HL-60 (cell line): ENCODE results near the gene CCDC57. TPM values are rescaled to one million over a fixed set of nuclear protein-coding genes. Genes with fewer than 3 reads are reported as not detected.

ENCODE experiments used
- DNase-seq, 2 experiments: peaks; one replicate each; pipeline ENCODE4 v3.0.0-alpha.2; 2010 to 2020; ENCODE audit warnings: low read depth in 1 of 2, low spot score in 1 of 2
- H3K27ac ChIP-seq: fragments of 250-450 bp; sonication (Bioruptor Pico); replicated peaks from 2 replicates; pipeline ENCODE4 v1.5.1; 2020; ENCODE audit warnings: mild to moderate bottlenecking, moderate library complexity
- H3K27me3 ChIP-seq: fragments of 250-450 bp; sonication (Bioruptor Pico); 2 replicates; pipeline ENCODE4 v1.5.1; 2021; ENCODE audit warnings: mild to moderate bottlenecking, moderate library complexity; ENCODE audit not compliant: insufficient read depth, poor library complexity, severe bottlenecking
- H3K4me3 ChIP-seq: replicated peaks from 2 replicates; pipeline ENCODE4 v1.5.1; 2011; ENCODE audit warnings: mild to moderate bottlenecking, control low read depth, low read length; ENCODE audit not compliant: insufficient read depth
- GABPA ChIP-seq: IDR thresholded peaks from 2 replicates; pipeline ENCODE4 v1.6.1; 2012; ENCODE audit warnings: low read depth
- POLR2AphosphoS5 ChIP-seq: IDR thresholded peaks from 2 replicates; pipeline ENCODE4 v1.6.1; 2012; ENCODE audit warnings: low read depth
- SPI1 ChIP-seq: IDR thresholded peaks from 2 replicates; pipeline ENCODE4 v1.6.1; 2012; ENCODE audit warnings: low read depth, mild to moderate bottlenecking, borderline replicate concordance
- microRNA-seq: library from miRNA; unstranded; fragments of <30 nt; microRNA quantifications from one replicate; pipeline ENCODE4, GENCODE V29; 2018
- TF ChIP-seq, protein P1 (sequence below): IDR thresholded peaks from one replicate; pipeline ENCODE4 v1.5.1; 2011; ENCODE audit warnings: low read length, control low read depth, inconsistent platforms; ENCODE audit not compliant: insufficient read depth
- TF ChIP-seq, protein P2 (sequence below): IDR thresholded peaks from 2 replicates; pipeline ENCODE4 v1.6.1; 2012; ENCODE audit warnings: low read depth; ENCODE audit not compliant: insufficient replicate concordance

The CCDC57 gene

DNA sequence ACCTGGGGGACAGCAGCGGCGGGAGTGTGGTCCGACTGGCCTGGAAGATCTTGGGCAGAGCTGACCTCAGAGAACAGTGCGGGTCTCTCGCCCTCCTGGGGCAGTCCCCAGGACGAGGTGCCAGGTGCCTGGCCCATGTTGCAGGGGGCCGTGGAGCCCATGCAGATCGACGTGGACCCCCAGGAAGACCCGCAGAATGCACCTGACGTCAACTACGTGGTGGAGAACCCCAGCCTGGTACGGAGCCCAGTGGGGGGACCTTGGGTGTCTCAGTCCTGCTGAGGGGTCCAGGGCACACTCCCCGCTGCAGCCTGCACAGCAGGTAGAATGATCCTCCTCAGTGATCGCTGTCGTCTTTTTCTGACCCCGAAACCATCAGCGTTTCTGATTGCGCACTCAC, 159.5 kb downstream of the CCDC57 start:
- Histone ChIP-seq H3K27me3 (no peaks in the 10 kb centered on the region), H3K4me3 (peak overlapping the region; percentile 78; the same call in 1 of the 2 replicates), H3K27ac (no peak overlapping the region; the same call in 1 of the 2 replicates)
- DNase-seq, result no peak
- TF ChIP-seq SPI1 (no peak), GABPA (no peak)
- TF ChIP-seq, protein P1, sequence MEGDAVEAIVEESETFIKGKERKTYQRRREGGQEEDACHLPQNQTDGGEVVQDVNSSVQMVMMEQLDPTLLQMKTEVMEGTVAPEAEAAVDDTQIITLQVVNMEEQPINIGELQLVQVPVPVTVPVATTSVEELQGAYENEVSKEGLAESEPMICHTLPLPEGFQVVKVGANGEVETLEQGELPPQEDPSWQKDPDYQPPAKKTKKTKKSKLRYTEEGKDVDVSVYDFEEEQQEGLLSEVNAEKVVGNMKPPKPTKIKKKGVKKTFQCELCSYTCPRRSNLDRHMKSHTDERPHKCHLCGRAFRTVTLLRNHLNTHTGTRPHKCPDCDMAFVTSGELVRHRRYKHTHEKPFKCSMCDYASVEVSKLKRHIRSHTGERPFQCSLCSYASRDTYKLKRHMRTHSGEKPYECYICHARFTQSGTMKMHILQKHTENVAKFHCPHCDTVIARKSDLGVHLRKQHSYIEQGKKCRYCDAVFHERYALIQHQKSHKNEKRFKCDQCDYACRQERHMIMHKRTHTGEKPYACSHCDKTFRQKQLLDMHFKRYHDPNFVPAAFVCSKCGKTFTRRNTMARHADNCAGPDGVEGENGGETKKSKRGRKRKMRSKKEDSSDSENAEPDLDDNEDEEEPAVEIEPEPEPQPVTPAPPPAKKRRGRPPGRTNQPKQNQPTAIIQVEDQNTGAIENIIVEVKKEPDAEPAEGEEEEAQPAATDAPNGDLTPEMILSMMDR, result no peak
- TF ChIP-seq, protein P2, sequence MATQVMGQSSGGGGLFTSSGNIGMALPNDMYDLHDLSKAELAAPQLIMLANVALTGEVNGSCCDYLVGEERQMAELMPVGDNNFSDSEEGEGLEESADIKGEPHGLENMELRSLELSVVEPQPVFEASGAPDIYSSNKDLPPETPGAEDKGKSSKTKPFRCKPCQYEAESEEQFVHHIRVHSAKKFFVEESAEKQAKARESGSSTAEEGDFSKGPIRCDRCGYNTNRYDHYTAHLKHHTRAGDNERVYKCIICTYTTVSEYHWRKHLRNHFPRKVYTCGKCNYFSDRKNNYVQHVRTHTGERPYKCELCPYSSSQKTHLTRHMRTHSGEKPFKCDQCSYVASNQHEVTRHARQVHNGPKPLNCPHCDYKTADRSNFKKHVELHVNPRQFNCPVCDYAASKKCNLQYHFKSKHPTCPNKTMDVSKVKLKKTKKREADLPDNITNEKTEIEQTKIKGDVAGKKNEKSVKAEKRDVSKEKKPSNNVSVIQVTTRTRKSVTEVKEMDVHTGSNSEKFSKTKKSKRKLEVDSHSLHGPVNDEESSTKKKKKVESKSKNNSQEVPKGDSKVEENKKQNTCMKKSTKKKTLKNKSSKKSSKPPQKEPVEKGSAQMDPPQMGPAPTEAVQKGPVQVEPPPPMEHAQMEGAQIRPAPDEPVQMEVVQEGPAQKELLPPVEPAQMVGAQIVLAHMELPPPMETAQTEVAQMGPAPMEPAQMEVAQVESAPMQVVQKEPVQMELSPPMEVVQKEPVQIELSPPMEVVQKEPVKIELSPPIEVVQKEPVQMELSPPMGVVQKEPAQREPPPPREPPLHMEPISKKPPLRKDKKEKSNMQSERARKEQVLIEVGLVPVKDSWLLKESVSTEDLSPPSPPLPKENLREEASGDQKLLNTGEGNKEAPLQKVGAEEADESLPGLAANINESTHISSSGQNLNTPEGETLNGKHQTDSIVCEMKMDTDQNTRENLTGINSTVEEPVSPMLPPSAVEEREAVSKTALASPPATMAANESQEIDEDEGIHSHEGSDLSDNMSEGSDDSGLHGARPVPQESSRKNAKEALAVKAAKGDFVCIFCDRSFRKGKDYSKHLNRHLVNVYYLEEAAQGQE, result no peak

DNA sequence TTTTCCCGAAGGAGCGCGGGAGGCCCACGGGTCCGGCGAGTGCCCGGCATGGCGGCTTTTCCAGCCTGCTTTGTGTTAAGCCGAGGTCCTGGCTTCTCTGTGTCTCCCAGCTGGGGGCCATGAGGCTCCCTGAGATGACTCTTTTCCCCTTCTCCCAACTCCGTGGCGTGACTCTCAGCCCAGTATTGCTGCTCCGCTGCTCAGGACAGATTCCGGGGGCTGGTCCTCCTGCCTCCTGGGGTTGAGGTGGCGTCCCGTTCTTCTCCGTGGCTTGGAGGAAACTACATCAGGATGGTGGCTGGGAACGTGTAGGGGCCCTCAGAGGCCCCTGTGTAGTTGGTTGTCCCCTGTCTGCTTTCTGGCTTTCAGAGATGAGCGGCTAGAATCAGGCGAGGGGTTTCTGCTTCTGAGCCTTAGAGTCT, 160.0 kb downstream of the CCDC57 start:
- Histone ChIP-seq H3K27me3 (no peaks in the 10 kb centered on the region), H3K27ac (peak overlapping the region; percentile 55)
- DNase-seq, result no peak

DNA sequence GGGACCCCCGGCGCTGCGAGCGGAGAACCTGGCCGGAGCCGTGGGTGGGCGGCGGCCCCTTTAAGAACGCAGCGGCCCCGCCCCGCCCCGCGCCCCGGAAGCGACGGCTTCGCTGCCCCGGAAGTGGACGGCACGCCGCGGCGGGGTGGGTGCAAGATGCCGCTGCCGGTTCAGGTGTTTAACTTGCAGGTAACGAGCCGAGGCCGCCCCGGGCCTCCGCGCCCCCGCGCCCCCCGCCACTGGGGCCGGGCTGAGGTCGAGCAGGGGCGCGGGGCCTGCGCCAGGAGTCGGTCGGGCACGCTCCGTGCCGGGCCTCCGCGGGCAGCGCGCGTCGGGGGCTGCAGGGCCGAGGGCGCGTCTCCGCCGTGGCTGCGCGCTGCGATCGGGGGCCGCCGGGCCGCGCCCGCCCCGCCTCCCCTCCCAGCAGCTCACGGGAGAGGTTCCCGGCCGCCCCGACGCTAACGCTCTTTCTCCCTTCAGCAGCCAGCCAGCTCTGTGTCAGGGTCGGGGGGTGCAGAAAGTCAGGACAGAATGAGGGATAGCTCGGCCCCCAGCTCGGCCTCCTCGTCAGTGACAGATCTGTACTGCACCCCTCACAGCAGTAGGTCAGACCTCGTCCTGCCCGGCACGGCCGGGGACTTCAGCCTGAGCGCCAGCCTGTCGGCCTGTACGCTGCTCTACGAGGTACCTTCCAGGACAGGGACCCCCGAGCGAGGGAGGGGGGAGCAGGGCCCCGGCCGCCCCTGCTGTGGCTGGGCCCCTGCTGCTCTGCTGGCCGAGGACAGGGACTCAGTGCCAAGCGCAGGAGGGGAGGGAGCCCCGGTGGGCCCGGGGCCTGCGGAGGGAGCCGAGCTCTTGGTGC, 160.6 kb downstream of the CCDC57 start, which contains the start of the genes GPS1 and RFNG:
GPS1 (plus strand) TSS at position 123 of the 862 bp plus-strand sequence; CDS start at position 157, 34 bp downstream.
RFNG (minus strand) TSS at position 36 of the 862 bp plus-strand sequence. CDS start 45 bp downstream, outside the sequence.
- H3K27ac ChIP-seq, result peak within 1 kb of the TSS; percentile 55
- peak; percentile 62 to 63 for DNase-seq
- H3K4me3 ChIP-seq, result peak within 1 kb of the TSS; percentile 78

More for the DNA sequence above, 160.0 kb downstream of the CCDC57 start:
- TF ChIP-seq, protein P1, result no peak
- TF ChIP-seq POLR2AphosphoS5 (no peak), SPI1 (no peak), GABPA (no peak)
- TF ChIP-seq, protein P2, result no peak
- peak overlapping the region; percentile 78 for H3K4me3 ChIP-seq

More for the DNA sequence above, 160.6 kb downstream of the CCDC57 start, which contains the start of the genes GPS1 and RFNG:
- TF ChIP-seq, protein P1, result no peak
- TF ChIP-seq POLR2AphosphoS5, result 0 out of 2 replicates have a peak, but pooled peaks have one; percentile 17
- peak; percentile 91 for TF ChIP-seq GABPA
- H3K27me3 ChIP-seq, result no peaks in the 10 kb centered on the region

Small RNA genes lying within 50 kb of the gene (microRNA-seq; reads per million reads assigned to microRNA genes)
- not detected for gene MIR6787
